Measurements from ENCODE around the gene NDUFAF2.

The NDUFAF2 gene

DNA sequence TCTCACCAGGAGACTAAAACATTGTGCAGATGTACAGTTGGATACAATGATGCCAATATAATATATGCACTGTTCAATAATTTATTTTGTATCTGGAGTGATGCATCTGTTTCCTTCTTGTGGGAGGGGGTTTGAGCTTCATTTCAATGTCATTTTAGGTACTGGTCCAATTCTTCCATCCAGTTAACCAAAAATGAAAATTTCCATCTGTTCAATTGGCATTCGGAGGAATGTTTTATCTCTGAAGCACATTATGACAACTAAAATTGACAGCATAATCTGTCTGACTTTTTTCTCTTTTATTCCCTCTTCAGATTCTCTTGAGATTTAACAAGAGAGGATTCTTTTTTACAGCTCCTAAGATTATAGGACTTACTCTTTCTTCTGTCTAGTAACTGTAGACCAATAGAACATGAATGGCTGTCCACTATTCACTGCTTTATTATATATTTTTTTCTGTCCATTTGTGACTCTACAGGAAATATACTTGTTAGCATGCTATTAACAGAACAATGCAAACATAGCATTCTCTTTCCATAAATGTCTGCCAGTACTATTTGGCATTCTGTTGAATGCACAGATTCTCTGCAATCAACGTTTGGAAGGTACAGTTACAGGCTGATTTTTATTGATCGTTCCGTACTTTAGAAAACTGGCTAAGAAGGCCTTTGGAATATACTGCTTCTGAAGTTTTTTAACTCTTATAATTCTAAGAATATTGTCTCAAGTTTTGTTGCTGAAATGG lies 57.8 kb downstream of the NDUFAF2 start:
- Histone ChIP-seq H3K27me3 (replicated peaks; ENCODE audit: control insufficient read depth, insufficient read depth, low read length) (no peaks in the 10 kb centered on the region), H3K4me3 (replicated peaks; ENCODE audit: low read depth, low read length) (no peak overlapping the region), H3K36me3 (ENCODE audit: control insufficient read depth, insufficient read depth, low read length) (no peaks in the 10 kb centered on the region)
- TF ChIP-seq, protein P1, sequence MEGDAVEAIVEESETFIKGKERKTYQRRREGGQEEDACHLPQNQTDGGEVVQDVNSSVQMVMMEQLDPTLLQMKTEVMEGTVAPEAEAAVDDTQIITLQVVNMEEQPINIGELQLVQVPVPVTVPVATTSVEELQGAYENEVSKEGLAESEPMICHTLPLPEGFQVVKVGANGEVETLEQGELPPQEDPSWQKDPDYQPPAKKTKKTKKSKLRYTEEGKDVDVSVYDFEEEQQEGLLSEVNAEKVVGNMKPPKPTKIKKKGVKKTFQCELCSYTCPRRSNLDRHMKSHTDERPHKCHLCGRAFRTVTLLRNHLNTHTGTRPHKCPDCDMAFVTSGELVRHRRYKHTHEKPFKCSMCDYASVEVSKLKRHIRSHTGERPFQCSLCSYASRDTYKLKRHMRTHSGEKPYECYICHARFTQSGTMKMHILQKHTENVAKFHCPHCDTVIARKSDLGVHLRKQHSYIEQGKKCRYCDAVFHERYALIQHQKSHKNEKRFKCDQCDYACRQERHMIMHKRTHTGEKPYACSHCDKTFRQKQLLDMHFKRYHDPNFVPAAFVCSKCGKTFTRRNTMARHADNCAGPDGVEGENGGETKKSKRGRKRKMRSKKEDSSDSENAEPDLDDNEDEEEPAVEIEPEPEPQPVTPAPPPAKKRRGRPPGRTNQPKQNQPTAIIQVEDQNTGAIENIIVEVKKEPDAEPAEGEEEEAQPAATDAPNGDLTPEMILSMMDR (IDR thresholded peaks at IDR 0.05; ENCODE audit: insufficient read depth, low read length, poor library complexity, severe bottlenecking), result no peak
- no peak for DNase-seq (ENCODE audit: extremely low read depth, insufficient read length)

DNA sequence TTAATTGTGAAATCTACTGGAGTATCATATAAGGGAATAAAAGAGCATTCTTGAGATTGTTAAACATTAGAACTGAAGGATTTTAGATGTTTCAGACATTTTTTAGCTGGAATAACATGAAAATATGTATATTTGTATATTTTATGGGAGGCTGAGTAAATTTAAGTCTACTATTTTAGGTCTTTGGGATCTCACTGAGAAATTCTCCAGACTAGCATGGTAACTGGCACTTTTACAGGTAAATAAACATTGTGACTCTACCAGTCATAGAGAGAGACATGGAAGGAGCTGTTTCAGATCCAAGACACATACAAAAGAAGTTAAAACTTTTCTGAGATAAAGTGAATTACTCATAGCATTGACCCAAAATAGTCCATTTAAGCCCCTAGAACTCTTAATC lies 59.4 kb downstream of the NDUFAF2 start:
- H3K36me3 ChIP-seq (ENCODE audit: control insufficient read depth, insufficient read depth, low read length), result no peaks in the 10 kb centered on the region
- H3K27me3 ChIP-seq (replicated peaks; ENCODE audit: control insufficient read depth, insufficient read depth, low read length), result no peaks in the 10 kb centered on the region
- DNase-seq (ENCODE audit: extremely low read depth, insufficient read length), result no peak
- TF ChIP-seq, protein P1 (IDR thresholded peaks at IDR 0.05; ENCODE audit: insufficient read depth, low read length, poor library complexity, severe bottlenecking), result no peak
- H3K4me3 ChIP-seq (replicated peaks; ENCODE audit: low read depth, low read length), result no peak overlapping the region

GRCh38 chr5:61009907-61010306 lies 64.9 kb downstream of the NDUFAF2 start:
- no peak for DNase-seq (ENCODE audit: extremely low read depth, insufficient read length)
- TF ChIP-seq, protein P1 (IDR thresholded peaks at IDR 0.05; ENCODE audit: insufficient read depth, low read length, poor library complexity, severe bottlenecking), result no peak

DNA sequence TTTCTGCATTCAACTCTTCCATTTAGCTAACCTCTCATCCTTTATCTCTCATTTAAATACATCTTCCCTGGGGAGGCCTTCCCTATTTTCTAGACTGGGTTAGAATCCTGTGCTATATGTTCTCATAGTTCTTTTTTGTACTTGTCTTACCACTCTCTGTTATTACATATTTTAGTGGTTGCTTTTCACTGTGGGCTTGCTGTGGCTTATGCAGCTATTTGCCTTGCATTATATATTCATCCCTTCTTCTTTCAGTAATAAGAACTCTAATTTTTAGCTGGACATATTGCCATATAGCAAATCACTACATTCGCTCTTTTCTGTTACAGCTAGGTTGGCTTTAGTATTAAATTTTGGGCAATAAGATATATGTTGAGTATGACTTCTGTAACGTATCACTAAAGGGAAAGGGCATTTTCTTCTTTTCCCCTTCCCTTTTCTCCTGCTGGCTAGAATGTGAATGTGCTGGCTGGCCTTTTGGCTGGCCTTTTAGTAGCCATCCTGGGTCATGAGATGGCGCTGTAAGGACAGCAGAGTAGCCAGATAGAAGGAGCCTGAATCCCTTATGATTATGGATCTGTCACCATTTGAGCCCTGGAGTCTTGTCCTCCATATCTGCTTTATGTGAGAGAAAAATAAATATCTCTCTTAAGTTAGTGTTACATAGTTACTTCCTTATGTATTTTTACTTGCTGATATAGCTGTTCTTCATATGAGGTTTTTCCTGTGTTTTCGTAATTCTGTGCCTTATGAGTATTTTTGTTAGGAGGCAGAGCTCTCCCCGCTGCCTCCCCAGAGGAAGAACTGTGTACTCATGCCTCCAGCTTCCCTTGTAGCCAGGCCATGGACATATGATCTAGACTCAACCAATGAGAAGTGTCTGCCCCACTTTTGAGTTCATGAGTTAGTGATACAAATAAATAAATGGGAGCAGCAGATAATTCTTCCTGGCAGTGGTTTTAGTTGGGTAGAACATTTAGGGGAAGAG lies 65.8 kb downstream of the NDUFAF2 start:
- no peak overlapping the region for H3K4me3 ChIP-seq (replicated peaks; ENCODE audit: low read depth, low read length)
- TF ChIP-seq, protein P1 (IDR thresholded peaks at IDR 0.05; ENCODE audit: insufficient read depth, low read length, poor library complexity, severe bottlenecking), result no peak

More at GRCh38 chr5:61009907-61010306, 64.9 kb downstream of the NDUFAF2 start:
- Histone ChIP-seq H3K36me3 (ENCODE audit: control insufficient read depth, insufficient read depth, low read length) (no peaks in the 10 kb centered on the region), H3K27me3 (replicated peaks; ENCODE audit: control insufficient read depth, insufficient read depth, low read length) (no peaks in the 10 kb centered on the region), H3K4me3 (replicated peaks; ENCODE audit: low read depth, low read length) (no peak overlapping the region)

GRCh38 chr5:61018062-61018461 lies 73.1 kb downstream of the NDUFAF2 start:
- Histone ChIP-seq H3K36me3 (ENCODE audit: control insufficient read depth, insufficient read depth, low read length) (no peaks in the 10 kb centered on the region), H3K27me3 (replicated peaks; ENCODE audit: control insufficient read depth, insufficient read depth, low read length) (no peaks in the 10 kb centered on the region), H3K4me3 (replicated peaks; ENCODE audit: low read depth, low read length) (no peak overlapping the region)
- DNase-seq (ENCODE audit: extremely low read depth, insufficient read length), result no peak
- TF ChIP-seq, protein P1 (IDR thresholded peaks at IDR 0.05; ENCODE audit: insufficient read depth, low read length, poor library complexity, severe bottlenecking), result no peak

More for the DNA sequence above, 65.8 kb downstream of the NDUFAF2 start:
- no peak for DNase-seq (ENCODE audit: extremely low read depth, insufficient read length)
- Histone ChIP-seq H3K36me3 (ENCODE audit: control insufficient read depth, insufficient read depth, low read length) (no peaks in the 10 kb centered on the region), H3K27me3 (replicated peaks; ENCODE audit: control insufficient read depth, insufficient read depth, low read length) (no peaks in the 10 kb centered on the region)
